Stimulated activated naive B cell treated with anti-CD40 and anti-IgM and Interleukin-4, amounts not matched to agents 10 μg/mL and 1 μg/mL and 100 μg/mL, for 72 hours (primary cell): ENCODE data around the gene RTN4IP1.
"Not testable (repeated sequence)": the region's sequence is repeated elsewhere in the genome, so short reads cannot be mapped to it uniquely, and the experiment has no call there.

Experiments used
- ATAC-seq, 2 donors: fragments of 150-1000 bp; cut with Tn5 transposase; replicated peaks; 2 replicates each; pipeline ENCODE4 v1.10.0; 2021; ENCODE audit warnings: moderate library complexity in 1 of 2
- DNase-seq: peaks from one replicate; pipeline ENCODE4 v3.0.0; 2021
- H3K27ac Mint-ChIP-seq: one replicate; pipeline ENCODE4 v1.8.0; 2022; ENCODE audit warnings: mild to moderate bottlenecking, mixed read lengths
- H3K27me3 Mint-ChIP-seq, 2 donors: one replicate each; pipeline ENCODE4 v1.8.0; 2022; ENCODE audit warnings: mixed read lengths in 2 of 2
- H3K36me3 Mint-ChIP-seq, 2 donors: one replicate each; pipeline ENCODE4 v1.8.0; 2022; ENCODE audit warnings: mixed read lengths in 2 of 2, mild to moderate bottlenecking in 1 of 2
- H3K4me1 Mint-ChIP-seq, 2 donors: one replicate each; pipeline ENCODE4 v1.8.0; 2022; ENCODE audit warnings: mixed read lengths in 2 of 2, mild to moderate bottlenecking in 1 of 2
- H3K4me3 Mint-ChIP-seq, 2 donors: one replicate each; pipeline ENCODE4 v1.8.0; 2022; ENCODE audit warnings: mild to moderate bottlenecking in 2 of 2, mixed read lengths in 2 of 2, moderate library complexity in 1 of 2
- H3K9me3 Mint-ChIP-seq, 2 donors: one replicate each; pipeline ENCODE4 v1.8.0; 2022; ENCODE audit warnings: mixed read lengths in 2 of 2, mild to moderate bottlenecking in 1 of 2

RTN4IP1 gene

DNA sequence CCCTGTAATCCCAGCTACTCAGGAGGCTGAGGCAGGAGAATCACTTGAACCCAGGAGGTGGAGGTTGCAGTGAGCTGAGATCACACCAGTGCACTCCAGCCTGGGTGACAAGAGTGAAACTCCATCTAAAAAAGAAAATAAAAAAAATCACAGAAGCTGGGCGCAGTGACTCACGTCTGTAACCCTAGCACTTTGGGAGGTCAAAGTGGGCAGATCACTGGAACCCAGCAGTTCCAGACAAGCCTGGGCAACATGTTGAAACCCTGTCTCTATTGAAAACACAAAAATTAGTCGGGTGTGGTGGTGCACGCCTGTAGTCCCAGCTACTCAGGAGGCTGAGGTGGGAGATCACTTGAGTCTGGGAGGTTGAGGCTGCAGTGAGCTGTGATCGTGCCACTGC is 69.6 kb downstream of the RTN4IP1 start:
- H3K4me1 Mint-ChIP-seq, H3K4me3 Mint-ChIP-seq, H3K27ac Mint-ChIP-seq, DNase-seq, H3K9me3 Mint-ChIP-seq, H3K27me3 Mint-ChIP-seq, ATAC-seq: not testable (repeated sequence)
- H3K36me3 Mint-ChIP-seq, result peaks cover 3 to 12% of the 10 kb centered on the region in 2 donors

DNA sequence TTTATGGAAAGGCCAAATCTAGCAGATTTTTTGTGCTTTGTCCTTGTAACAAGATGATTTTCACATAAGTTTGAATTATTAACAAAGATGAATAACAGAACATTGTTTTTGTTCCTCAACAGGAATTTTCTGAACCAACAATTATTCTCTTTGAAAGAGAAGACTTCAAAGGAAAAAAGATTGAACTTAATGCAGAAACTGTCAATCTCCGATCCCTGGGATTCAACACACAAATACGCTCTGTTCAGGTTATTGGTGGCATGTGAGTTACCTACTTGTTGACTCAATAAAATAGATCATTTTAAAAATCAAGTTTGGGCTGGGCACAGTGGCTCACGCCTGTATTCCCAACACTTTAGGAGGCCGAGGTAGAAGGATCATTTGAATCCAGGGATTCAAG is 70.9 kb downstream of the RTN4IP1 start:
- Mint-ChIP-seq H3K36me3 (peaks cover 8 to 12% of the 10 kb centered on the region in 2 donors), H3K27ac (no peak overlapping the region)
- ATAC-seq, result no peak

DNA sequence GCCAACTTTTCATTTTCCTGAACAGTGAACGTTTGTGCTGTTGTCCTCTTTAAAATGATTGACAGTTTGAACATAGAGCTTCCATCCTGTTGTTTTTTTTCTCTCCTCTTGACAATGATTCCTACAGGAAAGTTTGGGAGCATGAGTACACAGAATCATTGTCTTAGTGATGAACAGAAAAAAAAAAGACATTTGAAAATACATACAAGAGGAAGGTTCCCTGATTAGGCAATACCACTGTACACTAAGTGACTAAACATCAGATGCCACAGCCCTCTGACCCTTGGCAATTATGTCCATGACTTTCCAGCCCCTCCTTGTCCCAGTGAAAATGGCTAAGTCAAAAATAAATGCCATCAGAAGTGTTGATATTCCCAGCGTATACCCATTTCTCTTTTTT is 71.5 kb downstream of the RTN4IP1 start:
- H3K27me3 Mint-ChIP-seq, result no peaks in the 10 kb centered on the region
- no peaks in the 10 kb centered on the region for H3K9me3 Mint-ChIP-seq
- ATAC-seq (no peak), DNase-seq (no peak)
- H3K4me3 Mint-ChIP-seq, result no peak overlapping the region
- H3K27ac Mint-ChIP-seq, result no peak overlapping the region
- peaks cover 1 to 4% of the 10 kb centered on the region in 2 donors for H3K4me1 Mint-ChIP-seq
- peaks cover 8 to 15% of the 10 kb centered on the region in 2 donors for H3K36me3 Mint-ChIP-seq

More for the DNA sequence above, 70.9 kb downstream of the RTN4IP1 start:
- peaks cover 1 to 4% of the 10 kb centered on the region in 2 donors for H3K4me1 Mint-ChIP-seq
- H3K4me3 Mint-ChIP-seq, result no peak overlapping the region
- H3K9me3 Mint-ChIP-seq, result no peaks in the 10 kb centered on the region
- no peaks in the 10 kb centered on the region for H3K27me3 Mint-ChIP-seq
- DNase-seq, result no peak

DNA sequence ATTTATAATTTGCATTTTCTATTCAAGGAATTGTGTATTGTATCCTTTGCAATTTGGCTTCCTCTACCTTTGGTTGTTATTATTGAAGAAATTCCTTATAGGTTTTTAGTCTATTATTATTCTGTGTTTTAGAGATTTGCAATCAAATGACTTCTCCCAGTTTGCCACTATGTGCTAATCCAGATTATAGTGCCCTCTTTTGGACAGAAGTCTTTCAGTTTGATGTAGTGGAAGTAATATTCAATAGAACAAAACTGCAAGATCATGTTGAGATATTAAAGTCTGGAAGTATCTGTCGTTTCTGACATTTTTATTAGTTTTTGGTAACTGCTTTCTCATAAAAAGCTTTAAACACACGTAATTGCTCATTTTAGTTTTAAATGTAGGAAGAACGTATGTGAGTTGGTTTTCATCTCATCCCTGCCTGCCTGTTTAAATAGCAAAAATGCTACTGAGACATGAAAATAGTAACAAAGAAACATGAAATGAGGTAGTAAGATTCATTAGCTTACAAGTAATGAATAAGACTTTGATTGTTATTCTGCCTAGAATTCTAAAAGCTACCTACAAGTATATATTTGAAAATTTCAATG is 72.8 kb downstream of the RTN4IP1 start:
- Mint-ChIP-seq H3K4me1 (peaks cover 0 to 4% of the 10 kb centered on the region in 2 donors), H3K27ac (no peak overlapping the region), H3K27me3 (no peaks in the 10 kb centered on the region), H3K4me3 (no peak overlapping the region), H3K9me3 (no peaks in the 10 kb centered on the region), H3K36me3 (peaks cover 10 to 17% of the 10 kb centered on the region in 2 donors)
- ATAC-seq (no peak), DNase-seq (no peak)

DNA sequence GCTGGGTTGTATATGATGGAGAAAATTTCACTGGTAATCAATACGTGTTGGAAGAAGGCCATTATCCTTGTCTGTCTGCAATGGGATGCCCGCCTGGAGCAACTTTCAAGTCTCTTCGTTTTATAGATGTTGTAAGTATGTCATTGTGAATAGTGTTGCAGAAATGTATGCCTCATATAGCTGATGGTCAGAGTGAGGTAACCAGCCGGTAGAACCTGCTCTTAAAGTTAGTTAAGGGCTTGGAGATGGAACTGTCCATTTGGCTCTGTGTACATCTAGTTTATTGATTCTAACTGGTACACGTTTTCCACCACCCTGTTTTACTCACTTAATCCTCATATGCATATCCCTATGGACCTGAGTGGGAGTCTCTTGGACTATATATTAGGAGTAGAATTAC is 73.5 kb downstream of the RTN4IP1 start:
- H3K36me3 Mint-ChIP-seq, result peaks cover 13 to 23% of the 10 kb centered on the region in 2 donors
- no peak overlapping the region for H3K27ac Mint-ChIP-seq

DNA sequence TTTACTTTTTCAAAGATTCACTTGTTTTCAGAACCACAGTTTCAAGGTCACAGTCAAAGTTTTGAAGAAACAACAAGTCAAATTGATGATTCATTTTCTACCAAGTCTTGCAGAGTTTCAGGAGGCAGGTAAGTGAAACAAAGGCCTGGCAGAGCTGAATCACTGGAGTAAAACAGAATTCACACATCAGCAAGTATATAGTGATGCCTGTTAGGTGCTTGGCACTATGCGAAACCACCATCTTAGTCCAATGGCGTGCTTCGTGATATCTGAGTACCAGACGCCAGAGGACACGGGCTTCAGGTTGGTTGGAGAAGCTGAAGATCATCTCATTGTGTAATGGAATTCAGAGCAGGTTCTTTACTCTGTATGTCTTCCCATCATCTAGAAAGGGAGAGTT is 75.9 kb downstream of the RTN4IP1 start:
- peaks cover 0 to 3% of the 10 kb centered on the region in 2 donors for H3K9me3 Mint-ChIP-seq
- peak; percentile 29 to 58 for ATAC-seq
- peaks cover 17 to 33% of the 10 kb centered on the region in 2 donors for H3K36me3 Mint-ChIP-seq
- H3K4me3 Mint-ChIP-seq, result no peak overlapping the region
- no peak for DNase-seq
- no peaks in the 10 kb centered on the region for H3K27me3 Mint-ChIP-seq
- peaks cover 0 to 4% of the 10 kb centered on the region in 2 donors for H3K4me1 Mint-ChIP-seq
- peak overlapping the region; percentile 52 for H3K27ac Mint-ChIP-seq

More for the DNA sequence above, 73.5 kb downstream of the RTN4IP1 start:
- no peak for DNase-seq
- ATAC-seq, result no peak
- Mint-ChIP-seq H3K4me3 (no peak overlapping the region), H3K4me1 (peaks cover 0 to 4% of the 10 kb centered on the region in 2 donors), H3K9me3 (peaks cover 0 to 3% of the 10 kb centered on the region in 2 donors), H3K27me3 (no peaks in the 10 kb centered on the region)

DNA sequence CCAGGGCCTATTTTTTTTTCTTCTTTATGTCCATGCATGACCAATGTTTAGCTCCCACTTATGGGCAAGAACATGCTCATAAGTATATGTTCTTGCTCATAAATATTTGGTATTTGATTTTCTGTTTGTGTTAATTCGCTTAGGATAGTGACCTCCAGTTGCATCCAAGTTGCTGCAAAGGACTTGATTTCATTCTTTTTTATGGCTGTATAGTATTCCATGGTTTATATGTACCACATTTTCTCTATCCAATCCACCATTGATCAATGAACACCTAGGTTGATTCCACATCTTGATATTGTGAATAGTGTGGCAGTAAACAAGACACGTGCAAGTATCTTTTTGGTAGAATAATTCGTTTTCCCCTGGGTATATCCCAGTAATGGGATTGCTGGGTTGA is 78.1 kb downstream of the RTN4IP1 start:
- H3K27ac Mint-ChIP-seq, result no peak overlapping the region
- ATAC-seq (no peak), DNase-seq (no peak)
- H3K27me3 Mint-ChIP-seq, result no peaks in the 10 kb centered on the region
- peaks cover 12 to 22% of the 10 kb centered on the region in 2 donors for H3K4me1 Mint-ChIP-seq
- no peak overlapping the region for H3K4me3 Mint-ChIP-seq
- H3K9me3 Mint-ChIP-seq, result peaks cover 0 to 3% of the 10 kb centered on the region in 2 donors
- peaks cover 14 to 33% of the 10 kb centered on the region in 2 donors for H3K36me3 Mint-ChIP-seq

DNA sequence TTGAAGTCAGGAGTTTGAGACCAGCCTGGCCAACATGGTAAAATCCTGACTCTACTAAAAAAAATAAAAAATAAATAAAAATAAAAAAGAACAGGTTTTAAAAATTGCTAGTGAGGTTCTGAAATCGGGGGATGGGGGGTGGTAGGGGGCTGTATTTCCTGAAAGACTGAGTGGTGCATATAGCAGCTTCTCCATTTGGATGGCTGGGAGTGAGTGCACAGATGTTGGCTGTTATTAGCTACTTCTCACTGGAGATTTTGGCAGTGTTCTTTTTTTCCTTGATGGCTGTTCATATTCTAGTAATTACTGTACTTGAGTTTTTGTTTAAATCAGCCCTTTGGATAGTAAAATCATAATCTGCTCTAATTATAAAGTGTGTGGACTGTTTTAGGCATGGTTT is 79.8 kb downstream of the RTN4IP1 start:
- Mint-ChIP-seq H3K27ac (peak overlapping the region; percentile 14), H3K36me3 (peaks cover 14 to 36% of the 10 kb centered on the region in 2 donors), H3K4me3 (no peak overlapping the region), H3K9me3 (peaks cover 0 to 3% of the 10 kb centered on the region in 2 donors), H3K4me1 (peaks cover 15 to 27% of the 10 kb centered on the region in 2 donors), H3K27me3 (no peaks in the 10 kb centered on the region)
- DNase-seq (no peak), ATAC-seq (no peak)

DNA sequence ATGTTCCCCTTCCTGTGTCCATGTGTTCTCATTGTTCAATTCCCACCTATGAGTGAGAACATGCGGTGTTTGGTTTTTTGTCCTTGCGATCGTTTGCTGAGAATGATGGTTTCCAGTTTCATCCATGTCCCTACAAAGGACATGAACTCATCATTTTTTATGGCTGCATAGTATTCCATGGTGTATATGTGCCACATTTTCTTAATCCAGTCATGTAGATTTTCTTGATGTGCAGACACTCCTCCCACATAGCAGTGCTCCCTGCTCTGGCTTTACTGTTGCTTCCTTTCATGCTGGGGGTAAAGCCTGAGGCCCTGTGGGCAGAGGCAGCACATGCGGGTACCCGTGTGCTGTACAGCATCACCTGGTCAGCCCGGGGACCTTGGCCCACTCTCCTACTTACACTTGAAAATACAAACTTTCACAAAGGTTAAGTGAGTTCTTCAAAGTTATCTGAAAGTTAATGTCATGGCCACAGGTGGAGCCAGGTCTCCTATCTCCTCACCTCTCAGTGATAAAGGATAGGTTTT is 80.3 kb downstream of the RTN4IP1 start:
- peaks cover 18 to 39% of the 10 kb centered on the region in 2 donors for H3K36me3 Mint-ChIP-seq
- H3K4me1 Mint-ChIP-seq, result peaks cover 15 to 27% of the 10 kb centered on the region in 2 donors

DNA sequence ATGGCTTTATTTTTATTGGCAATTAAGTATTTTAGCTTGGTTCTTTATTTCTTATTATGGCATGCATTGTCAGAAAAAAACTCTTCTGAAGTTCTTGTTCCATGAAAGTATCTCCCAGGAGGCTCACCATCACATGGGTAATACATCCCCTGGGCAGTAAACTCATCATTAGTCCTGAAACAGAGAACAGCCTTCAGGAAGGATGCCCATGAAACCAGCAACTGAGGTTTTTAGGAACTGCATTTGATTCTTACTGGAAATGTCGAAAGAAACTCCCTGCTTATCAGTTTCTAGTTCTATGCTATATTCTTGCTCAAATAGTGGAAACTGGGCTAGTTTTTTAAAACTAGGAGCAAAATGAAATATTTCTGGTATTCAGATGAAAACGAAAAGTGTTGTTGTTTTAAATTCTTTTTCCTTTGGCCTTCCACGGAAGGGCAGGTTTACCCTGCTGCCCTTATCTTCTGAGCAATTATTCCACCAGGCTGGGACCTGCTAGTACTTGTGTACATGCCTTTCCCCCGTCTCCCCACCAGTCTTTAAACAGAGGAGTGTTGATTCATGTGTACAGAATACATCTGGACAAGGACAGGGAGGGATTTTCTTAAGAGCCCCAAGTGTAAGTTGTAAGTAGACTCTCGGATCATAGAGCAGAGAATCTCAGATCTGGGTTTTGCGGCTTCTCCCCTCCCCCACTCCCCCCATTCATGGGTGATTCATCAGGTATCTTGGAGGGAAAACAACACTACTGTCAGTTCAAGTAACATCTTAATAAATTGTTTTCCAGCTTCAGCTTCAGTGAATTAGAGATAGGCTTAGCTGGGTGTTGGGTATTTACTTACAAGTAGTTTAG is 81.5 kb downstream of the RTN4IP1 start:
- H3K27ac Mint-ChIP-seq, result peak overlapping the region; percentile 81
- peaks cover 0 to 3% of the 10 kb centered on the region in 2 donors for H3K9me3 Mint-ChIP-seq
- H3K36me3 Mint-ChIP-seq, result peaks cover 17 to 34% of the 10 kb centered on the region in 2 donors
- no peaks in the 10 kb centered on the region for H3K27me3 Mint-ChIP-seq
- H3K4me3 Mint-ChIP-seq, result no peak overlapping the region
- H3K4me1 Mint-ChIP-seq, result peaks cover 15 to 27% of the 10 kb centered on the region in 2 donors
- ATAC-seq, result no peak
- no peak for DNase-seq

More for the DNA sequence above, 80.3 kb downstream of the RTN4IP1 start:
- H3K27ac Mint-ChIP-seq, result peak overlapping the region; percentile 79
- ATAC-seq, DNase-seq, H3K27me3 Mint-ChIP-seq, H3K9me3 Mint-ChIP-seq, H3K4me3 Mint-ChIP-seq: not testable (repeated sequence)

DNA sequence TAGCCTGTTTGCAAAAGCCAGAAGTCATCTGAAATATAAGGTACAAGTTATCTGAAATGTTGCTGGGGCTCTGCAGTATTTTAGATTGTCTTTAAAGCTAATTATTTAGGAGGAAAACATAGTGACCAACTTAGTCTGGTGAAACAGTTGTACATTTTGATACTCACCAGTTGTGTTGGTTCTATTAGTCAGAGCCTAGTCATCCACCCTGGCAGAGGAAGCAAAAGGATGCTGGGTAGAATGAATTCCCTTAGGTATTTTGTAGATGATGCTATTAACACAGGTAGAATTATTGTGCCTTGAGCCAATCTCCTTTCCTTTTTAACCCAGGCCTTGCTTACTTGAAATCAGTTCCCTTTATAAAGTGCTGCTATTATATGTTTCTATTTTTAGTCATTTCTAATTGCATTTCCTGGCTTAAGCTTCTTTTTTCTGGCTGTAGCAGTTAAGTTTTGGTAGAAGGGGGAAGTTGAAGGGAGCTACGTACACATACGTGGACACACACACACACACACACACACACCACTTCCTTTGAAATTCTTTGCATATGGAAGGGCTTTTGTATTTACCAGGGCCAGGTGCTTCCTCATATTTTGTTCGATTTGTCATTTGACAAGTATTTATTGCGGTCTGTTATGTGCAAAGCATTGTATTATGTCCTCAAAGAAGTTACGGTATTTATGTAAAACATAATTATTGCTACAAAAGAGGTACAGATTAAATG is 82.4 kb downstream of the RTN4IP1 start:
- H3K4me3 Mint-ChIP-seq, result peak overlapping the region; percentile 36 to 45
- H3K36me3 Mint-ChIP-seq, result peaks cover 17 to 34% of the 10 kb centered on the region in 2 donors
- peak overlapping the region; percentile 93 for H3K27ac Mint-ChIP-seq
- ATAC-seq, result peak; percentile 88 to 95
- peaks cover 0 to 3% of the 10 kb centered on the region in 2 donors for H3K9me3 Mint-ChIP-seq
- H3K27me3 Mint-ChIP-seq, result no peaks in the 10 kb centered on the region
- peak; percentile 13 for DNase-seq
- peaks cover 15 to 27% of the 10 kb centered on the region in 2 donors for H3K4me1 Mint-ChIP-seq

DNA sequence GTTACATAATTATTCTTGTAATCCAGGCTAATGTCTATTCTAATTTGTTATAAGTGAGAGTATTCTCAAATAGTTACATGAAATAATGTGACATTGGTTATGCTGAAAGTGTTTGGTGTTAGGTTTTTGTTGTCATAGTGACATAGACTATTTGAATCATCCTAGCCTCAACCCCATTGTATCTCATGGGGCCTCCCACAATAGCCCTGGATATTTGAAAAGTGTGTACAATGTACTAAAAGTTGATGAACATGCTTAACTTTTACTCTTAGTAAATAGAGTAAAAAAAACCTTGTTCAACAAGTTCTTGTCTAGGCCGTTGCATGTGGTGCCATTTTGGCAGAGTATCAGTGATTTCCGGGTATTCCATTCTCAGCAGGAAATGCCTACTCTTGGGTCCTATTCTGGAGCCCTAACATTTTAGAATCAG is 83.0 kb downstream of the RTN4IP1 start:
- H3K4me1 Mint-ChIP-seq, result peaks cover 15 to 27% of the 10 kb centered on the region in 2 donors
- peaks cover 15 to 30% of the 10 kb centered on the region in 2 donors for H3K36me3 Mint-ChIP-seq
- no peaks in the 10 kb centered on the region for H3K27me3 Mint-ChIP-seq
- peaks cover 0 to 3% of the 10 kb centered on the region in 2 donors for H3K9me3 Mint-ChIP-seq
- ATAC-seq, result peak in 1 of 2 donors; percentile 45
- peak overlapping the region; percentile 93 for H3K27ac Mint-ChIP-seq
- peak overlapping the region; percentile 6 to 45 for H3K4me3 Mint-ChIP-seq
- DNase-seq, result no peak

DNA sequence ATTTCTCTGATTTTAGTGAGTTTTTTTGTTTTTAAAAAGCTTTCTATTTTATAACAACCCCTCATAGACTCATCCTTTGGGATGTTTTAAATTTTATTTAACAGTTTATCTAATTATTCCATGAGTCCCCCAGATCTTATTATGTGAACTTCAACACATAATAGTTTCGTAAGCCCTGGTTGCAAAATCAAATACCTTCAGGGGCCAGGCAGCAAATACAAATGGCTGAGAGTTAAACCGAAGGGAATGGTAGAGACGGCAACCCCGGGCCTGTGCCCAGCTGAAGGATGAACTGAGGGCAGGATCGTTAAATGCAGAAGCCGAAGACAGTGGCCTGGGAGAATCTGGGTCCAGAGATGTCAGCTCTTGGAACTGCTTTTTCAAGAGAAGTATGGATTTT is 88.4 kb downstream of the RTN4IP1 start:
- peaks cover 13 to 14% of the 10 kb centered on the region in 2 donors for H3K36me3 Mint-ChIP-seq

DNA sequence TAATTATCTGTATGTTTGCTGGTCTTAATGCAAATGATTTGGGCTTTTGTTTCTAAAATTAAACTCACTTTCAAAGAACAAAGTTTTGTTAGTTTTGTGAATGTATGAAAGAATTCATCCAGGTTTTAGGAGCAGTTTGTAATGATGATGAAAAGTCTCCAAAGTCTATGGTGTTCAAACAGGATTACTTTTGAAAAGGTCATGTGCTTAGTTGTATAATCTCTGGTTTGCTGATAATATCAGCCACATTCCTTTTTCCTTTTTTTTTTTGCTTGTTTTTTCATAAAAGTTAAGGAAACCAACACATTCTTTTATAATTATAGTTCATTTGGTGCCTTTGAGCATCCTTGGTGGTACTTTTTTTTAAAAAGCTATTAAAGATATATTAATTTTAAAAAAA is 88.9 kb downstream of the RTN4IP1 start:
- peaks cover 29 to 38% of the 10 kb centered on the region in 2 donors for H3K4me1 Mint-ChIP-seq
- H3K27me3 Mint-ChIP-seq, result no peaks in the 10 kb centered on the region
- no peak overlapping the region for H3K27ac Mint-ChIP-seq
- H3K9me3 Mint-ChIP-seq, result no peaks in the 10 kb centered on the region
- H3K36me3 Mint-ChIP-seq, result peaks cover 12 to 13% of the 10 kb centered on the region in 2 donors
- ATAC-seq (no peak), DNase-seq (no peak)
- no peak overlapping the region for H3K4me3 Mint-ChIP-seq

More for the DNA sequence above, 88.4 kb downstream of the RTN4IP1 start:
- no peak for DNase-seq
- Mint-ChIP-seq H3K4me1 (peaks cover 30 to 40% of the 10 kb centered on the region in 2 donors), H3K27ac (no peak overlapping the region), H3K4me3 (no peak overlapping the region), H3K27me3 (no peaks in the 10 kb centered on the region), H3K9me3 (no peaks in the 10 kb centered on the region)
- no peak for ATAC-seq
